HepG2 (cell line): Measurements from ENCODE around the gene C9orf78. TPM values are rescaled to one million over a fixed set of nuclear protein-coding genes. Genes with fewer than 3 reads are reported as not detected.

Source experiments
- ATAC-seq: fragments of 200-7000 bp; cut with Tn5 transposase; 3 replicates; pipeline ENCODE4 v1.9.1; 2020; ENCODE audit warnings: mild to moderate bottlenecking, moderate library complexity
- BruUV-seq: library from RNA; stranded (reverse); fragments of 400-500 nt; replicated peaks from 2 replicates; lab custom pipeline; 2021; lab: Mats Ljungman, UMichigan
- CTCF ChIA-PET: fragments of 300-600 bp; formaldehyde crosslinking; extraction: SDS; loops from one replicate; lab custom pipeline; 2021; ENCODE audit warnings: low total read pairs, inconsistent platforms, low intra/inter-chr PET ratio; lab: Yijun Ruan, JAX
- POLR2A ChIA-PET: fragments of 350-600 bp; sonication (Branson Sonifier 250); formaldehyde crosslinking; loops from one replicate; lab custom pipeline; 2020; ENCODE audit warnings: antibody characterized with exemption, inconsistent platforms; lab: Yijun Ruan, JAX
- DNase-seq: peaks from one replicate; pipeline ENCODE4 v3.0.0-alpha.2; 2015; ENCODE audit warnings: low spot score
- FAIRE-seq: peaks from 3 replicates; lab custom pipeline; 2011; peaks lifted over from hg19 to GRCh38; lab: Jason Lieb, UNC
- H2AFZ ChIP-seq: one replicate; pipeline ENCODE4 v1.6.1; 2011; ENCODE audit warnings: low read length, inconsistent platforms
- H3K27ac ChIP-seq: fragments of 300-600 bp; 3 replicates; pipeline ENCODE4 v1.8.0; 2011; ENCODE audit warnings: mixed run types, mild to moderate bottlenecking, mixed read lengths, low read length, inconsistent platforms; ENCODE audit not compliant: insufficient read depth; ENCODE audit errors: extremely low read length
- H3K27me3 ChIP-seq, 2 experiments: fragments of 200-600 bp in 1 of 2; 2 replicates in 1 of 2; 3 replicates in 1 of 2; pipeline versions ENCODE4 v1.6.0 to v1.8.0; 2011; ENCODE audit warnings: low read length in 2 of 2, mild to moderate bottlenecking in 2 of 2, moderate library complexity in 2 of 2, inconsistent platforms in 1 of 2; ENCODE audit not compliant: insufficient read depth in 2 of 2, control insufficient read depth in 1 of 2
- H3K36me3 ChIP-seq, 2 experiments: fragments of 200-600 bp in 1 of 2; replicated peaks in 1 of 2; 2 replicates in 1 of 2; 3 replicates in 1 of 2; pipeline versions ENCODE4 v1.5.1 to v1.8.0; 2011; ENCODE audit warnings: low read length in 2 of 2, inconsistent platforms in 1 of 2; ENCODE audit not compliant: insufficient read depth in 2 of 2, control insufficient read depth in 1 of 2
- H3K4me1 ChIP-seq: 2 replicates; pipeline ENCODE4 v1.5.1; 2012; ENCODE audit warnings: low read length, inconsistent platforms; ENCODE audit not compliant: insufficient read depth
- H3K4me2 ChIP-seq: 2 replicates; pipeline ENCODE4 v1.6.0; 2011; ENCODE audit warnings: low read depth, low read length, inconsistent platforms
- H3K4me3 ChIP-seq, 3 experiments: fragments of 200-600 bp in 1 of 3; sonication (generic), shearing (Covaris generic) in 1 of 3; replicated peaks in 1 of 3; 2 replicates each; pipeline ENCODE4 v1.5.1; 2011 to 2016; ENCODE audit warnings: low read length in 3 of 3, inconsistent platforms in 2 of 3, low read depth in 2 of 3, mild to moderate bottlenecking in 2 of 3, control low read depth in 1 of 3, mixed read lengths in 1 of 3; ENCODE audit not compliant: insufficient read depth in 1 of 3
- H3K79me2 ChIP-seq: one replicate; pipeline ENCODE4 v1.6.1; 2011; ENCODE audit warnings: low read length, inconsistent platforms; ENCODE audit not compliant: insufficient read depth
- H3K9ac ChIP-seq: 2 replicates; pipeline ENCODE4 v1.6.0; 2011; ENCODE audit warnings: mild to moderate bottlenecking, low read depth, low read length, inconsistent platforms; ENCODE audit not compliant: insufficient read depth
- H3K9me3 ChIP-seq: 2 replicates; pipeline ENCODE4 v1.5.1; 2012; ENCODE audit warnings: mild to moderate bottlenecking, low read length
- H4K20me1 ChIP-seq: 2 replicates; pipeline ENCODE4 v1.6.0; 2011; ENCODE audit warnings: inconsistent platforms, mild to moderate bottlenecking, low read length, moderate library complexity; ENCODE audit not compliant: insufficient read depth
- ASH2L ChIP-seq: fragments of 300-600, 200-600 bp; sonication (generic); IDR thresholded peaks from 2 replicates; pipeline ENCODE4 v1.7.0; 2017; ENCODE audit warnings: low read depth, mild to moderate bottlenecking, moderate library complexity, mixed read lengths, low read length; ENCODE audit not compliant: insufficient read length
- GMEB2 ChIP-seq: IDR thresholded peaks from 2 replicates; pipeline ENCODE4 v1.6.1; 2016; ENCODE audit warnings: missing biosample characterization, missing genetic modification reagents, low read depth
- HCFC1 ChIP-seq: fragments of 150-350 bp; IDR thresholded peaks from 2 replicates; pipeline ENCODE4 v1.6.1; 2014; ENCODE audit warnings: low read depth, low read length
- HIC2 ChIP-seq: sonication (generic); formaldehyde crosslinking; IDR thresholded peaks from 2 replicates; pipeline ENCODE4 v1.9.0; 2022; ENCODE audit warnings: low read depth, missing genetic modification reagents
- HOXA3 ChIP-seq: sonication (generic); formaldehyde crosslinking; IDR thresholded peaks from 2 replicates; pipeline ENCODE4 v1.5.0; 2020; ENCODE audit warnings: missing genetic modification reagents
- JARID2 ChIP-seq: sonication (generic); formaldehyde crosslinking; IDR thresholded peaks from 2 replicates; pipeline ENCODE4 v1.8.1; 2023; ENCODE audit warnings: missing genetic modification reagents, inconsistent platforms; ENCODE audit not compliant: insufficient replicate concordance
- JDP2 ChIP-seq: sonication (generic); formaldehyde crosslinking; IDR thresholded peaks from 2 replicates; pipeline ENCODE4 v1.8.1; 2022; ENCODE audit warnings: missing genetic modification reagents, borderline replicate concordance
- KDM5A ChIP-seq: fragments of 200-600 bp; sonication (generic); IDR thresholded peaks from 2 replicates; pipeline ENCODE4 v1.7.0; 2018; ENCODE audit warnings: antibody characterized with exemption, mild to moderate bottlenecking, low read length, borderline replicate concordance
- RXRA ChIP-seq: sonication (generic); formaldehyde crosslinking; IDR thresholded peaks from 2 replicates; pipeline ENCODE4 v1.5.1; 2020; ENCODE audit warnings: missing genetic modification reagents
- TAF15 ChIP-seq: fragments of 200-400 bp; formaldehyde crosslinking; IDR thresholded peaks from one replicate; pipeline ENCODE4 v1.6.1; 2018; ENCODE audit warnings: mild to moderate bottlenecking, low read depth, low read length; ENCODE audit not compliant: poor library complexity, severe bottlenecking
- TARDBP ChIP-seq: sonication (generic); formaldehyde crosslinking; IDR thresholded peaks from 2 replicates; pipeline ENCODE4 v1.8.0; 2022; ENCODE audit warnings: mild to moderate bottlenecking, missing genetic modification reagents
- WIZ ChIP-seq: sonication (generic); formaldehyde crosslinking; IDR thresholded peaks from 2 replicates; pipeline ENCODE4 v1.5.1; 2020; ENCODE audit warnings: mild to moderate bottlenecking, missing genetic modification reagents
- YEATS4 ChIP-seq: sonication (generic); formaldehyde crosslinking; IDR thresholded peaks from 2 replicates; pipeline ENCODE4 v1.4.0; 2020; ENCODE audit warnings: missing genetic modification reagents, borderline replicate concordance
- ZIK1 ChIP-seq: sonication (generic); formaldehyde crosslinking; IDR thresholded peaks from 2 replicates; pipeline ENCODE4 v1.5.0; 2020; ENCODE audit warnings: mild to moderate bottlenecking, low read depth, missing genetic modification reagents, borderline replicate concordance
- ZKSCAN5 ChIP-seq: sonication (generic); formaldehyde crosslinking; IDR thresholded peaks from 2 replicates; pipeline ENCODE4 v1.5.1; 2020; ENCODE audit warnings: mild to moderate bottlenecking, missing genetic modification reagents
- ZNF225 ChIP-seq: sonication (generic); formaldehyde crosslinking; IDR thresholded peaks from 2 replicates; pipeline ENCODE4 v1.4.0; 2020; ENCODE audit warnings: mild to moderate bottlenecking, missing genetic modification reagents
- ZNF274 ChIP-seq: sonication (generic); formaldehyde crosslinking; IDR thresholded peaks from 2 replicates; pipeline ENCODE4 v1.5.1; 2020; ENCODE audit warnings: mild to moderate bottlenecking, missing genetic modification reagents
- ZNF331 ChIP-seq: sonication (generic); formaldehyde crosslinking; IDR thresholded peaks from 2 replicates; pipeline ENCODE4 v1.4.0; 2020; ENCODE audit warnings: missing genetic modification reagents
- ZNF619 ChIP-seq: sonication (generic); formaldehyde crosslinking; IDR thresholded peaks from 2 replicates; pipeline ENCODE4 v1.4.0; 2020; ENCODE audit warnings: mild to moderate bottlenecking, missing genetic modification reagents
- ZSCAN31 ChIP-seq: sonication (generic); formaldehyde crosslinking; IDR thresholded peaks from 2 replicates; pipeline ENCODE4 v1.5.0; 2020; ENCODE audit warnings: low read depth, mild to moderate bottlenecking, missing genetic modification reagents
- WGBS: methylation state at CpG from one replicate; pipeline ENCODE4 v1.1.6; 2017; ENCODE audit warnings: low lambda C conversion rate; 5-methylcytosine and 5-hydroxymethylcytosine counted together
- in situ Hi-C: cut with HindIII; loops from 2 replicates; pipeline ENCODE4 v1.10.0; 2017; ENCODE audit warnings: low pct_unique_long_range_greater_than_20kb; ENCODE audit not compliant: extremely low pct_ligation_motif_present
- intact Hi-C: fragments of 100-400 bp; cut with micrococcal nuclease; formaldehyde crosslinking; loops from one replicate; pipeline ENCODE4 v1.10.0; 2022; ENCODE audit not compliant: unreplicated experiment
- polyA plus RNA-seq, 8 experiments: library from polyadenylated mRNA; depleted of rRNA in 3 of 8; stranded (reverse) in 7 of 8; unstranded in 1 of 8; fragments of >200 nt; fragmentation: Illumina TruSeq in 4 of 8; extraction: Trizol in 4 of 8; gene quantifications; 2 replicates each; pipeline versions ENCODE4 v1.2.1 to v1.2.3, GENCODE V29; 2011 to 2016; ENCODE audit warnings: low read depth in 4 of 8, missing spikeins in 1 of 8, mixed read lengths in 1 of 8; ENCODE audit not compliant: insufficient read depth in 1 of 8
- total RNA-seq, 5 experiments: library from RNA; depleted of rRNA; stranded (reverse); fragments of >200 nt; fragmentation: Illumina TruSeq; extraction: Trizol; gene quantifications; 2 replicates each; pipeline ENCODE4 v1.2.3, GENCODE V29; 2016; ENCODE audit warnings: low read depth in 1 of 5

C9orf78 gene
- total and polyA plus RNA-seq, 2 of the 13 experiments (the other 11 are each of a cell fraction or from before 2014, with no cell fraction given) = 18.4 to 35.5 TPM

- Histone ChIP-seq H3K4me3 (no peak overlapping the region), H3K4me1 (no peaks in the 10 kb centered on the region), H3K9me3 (no peaks in the 10 kb centered on the region), H4K20me1 (no peaks in the 10 kb centered on the region), H3K9ac (no peak overlapping the region), H3K27me3 (no peaks in the 10 kb centered on the region), H3K79me2 (peaks cover 1% of the 10 kb centered on the region), H3K4me2 (no peak overlapping the region), H2AFZ (no peak overlapping the region)
- ChIA-PET POLR2A (no interaction called here), CTCF (no interaction called here)
- 95% methylated on average over 9 of the region's 9 CpGs for WGBS
- BruUV-seq = no TSS peak
- in situ Hi-C loops = no loop called here
- intact Hi-C loops = no loop called here
- ATAC-seq (no peak), DNase-seq (no peak)
- TF ChIP-seq JDP2 (CRISPR knock-in tag) = no peak
- no peak for TF ChIP-seq ZNF225
- TF ChIP-seq GMEB2 = no peak
- TF ChIP-seq HCFC1 = no peak
- TF ChIP-seq ZIK1 (CRISPR knock-in tag) = no peak
- TF ChIP-seq ZKSCAN5 (CRISPR knock-in tag) = no peak
- no peak for TF ChIP-seq HOXA3 (CRISPR knock-in tag)
- no peak for TF ChIP-seq ZNF274 (CRISPR knock-in tag)
- TF ChIP-seq TAF15 = no peak
- no peak for TF ChIP-seq HIC2 (CRISPR knock-in tag)
- TF ChIP-seq ASH2L = no peak
- TF ChIP-seq JARID2 (CRISPR knock-in tag) = no peak
- no peak for TF ChIP-seq ZNF619 (CRISPR knock-in tag)
- TF ChIP-seq KDM5A = no peak
- TF ChIP-seq ZSCAN31 (CRISPR knock-in tag) = no peak
- TF ChIP-seq ZNF331 (CRISPR knock-in tag) = no peak
- TF ChIP-seq RXRA (CRISPR knock-in tag) = no peak
- no peak for TF ChIP-seq YEATS4 (CRISPR knock-in tag)
- TF ChIP-seq WIZ = no peak
- TF ChIP-seq TARDBP = no peak
- TF ChIP-seq, all 625 proteins: peak for 0
- H3K36me3 ChIP-seq = peaks cover 6 to 27% of the 10 kb centered on the region in 2 experiments; a peak in 4 of 5 replicates
- H3K27ac ChIP-seq = no peak overlapping the region
- FAIRE-seq = no peak
Observed at GRCh38 chr9:129828051-129828450, 7.0 kb downstream of the C9orf78 start.
